Measurements from ENCODE around the gene STXBP5. TPM values are rescaled to one million over a fixed set of nuclear protein-coding genes. Genes with fewer than 3 reads are reported as not detected.

Gene STXBP5
- total and polyA plus RNA-seq, 9 of the 15 experiments (the other 6 are each of a cell fraction or from before 2014, with no cell fraction given): 23.3 to 172 (median 71.5) TPM

- TF ChIP-seq CREM (IDR thresholded peaks at IDR 0.05; ENCODE audit: low read depth) (peak; percentile 81), U2AF1 (optimal IDR thresholded peaks at IDR 0.05; ENCODE audit: low read depth, low read length) (no peak), NFE2L1 (tag; IDR thresholded peaks at IDR 0.05; ENCODE audit: borderline replicate concordance, low read depth) (0 out of 2 replicates have a peak, but pooled peaks have one; percentile 2), RFX1 (IDR thresholded peaks at IDR 0.05) (0 out of 2 replicates have a peak, but pooled peaks have one; percentile 22), ZNF766 (CRISPR knock-in tag; conservative IDR thresholded peaks at IDR 0.05) (no peak), DACH1 (IDR thresholded peaks at IDR 0.05; ENCODE audit: partially characterized antibody) (no peak), GTF2E2 (tag; IDR thresholded peaks at IDR 0.05) (no peak), ZMIZ1 (IDR thresholded peaks at IDR 0.05; ENCODE audit: low read depth in 2 of 2, low read length in 2 of 2) (peak in 1 of 2 experiments; percentile 87; a peak in 2 of 4 replicates), YBX1 (IDR thresholded peaks at IDR 0.05) (no peak), RBFOX2 (IDR thresholded peaks at IDR 0.05; ENCODE audit: low read depth, low read length) (no peak), THRB (CRISPR knock-in tag; conservative IDR thresholded peaks at IDR 0.05) (no peak), KLF1 (tag; IDR thresholded peaks at IDR 0.05) (no peak), MYBL2 (IDR thresholded peaks at IDR 0.05; ENCODE audit: low read depth) (peak; percentile 87), MYBL2 (CRISPR knock-in tag; IDR thresholded peaks at IDR 0.05; ENCODE audit: borderline replicate concordance) (no peak), E2F8 (IDR thresholded peaks at IDR 0.05; ENCODE audit: low read depth, partially characterized antibody) (no peak), COPS2 (conservative IDR thresholded peaks at IDR 0.05) (no peak), ZBTB2 (IDR thresholded peaks at IDR 0.05) (no peak; the same call in 1 of the 2 replicates), MCM2 (IDR thresholded peaks at IDR 0.05; ENCODE audit: low read depth) (no peak), JUN (IDR thresholded peaks at IDR 0.05; ENCODE audit: borderline replicate concordance, low read depth, low read length) (peak; percentile 94), JUN (CRISPR knock-in tag; IDR thresholded peaks at IDR 0.05; ENCODE audit: borderline replicate concordance) (no peak)
Observed at GRCh38 chr6:147161974-147162495, 42.2 kb upstream of the STXBP5 start (continued).

Measured in K562 (cell line).